ENCODE measurements around the gene CENPX. TPM values are rescaled to one million over a fixed set of nuclear protein-coding genes. Genes with fewer than 3 reads are reported as not detected.

The CENPX gene
- total RNA-seq = 58.5 TPM

DNA sequence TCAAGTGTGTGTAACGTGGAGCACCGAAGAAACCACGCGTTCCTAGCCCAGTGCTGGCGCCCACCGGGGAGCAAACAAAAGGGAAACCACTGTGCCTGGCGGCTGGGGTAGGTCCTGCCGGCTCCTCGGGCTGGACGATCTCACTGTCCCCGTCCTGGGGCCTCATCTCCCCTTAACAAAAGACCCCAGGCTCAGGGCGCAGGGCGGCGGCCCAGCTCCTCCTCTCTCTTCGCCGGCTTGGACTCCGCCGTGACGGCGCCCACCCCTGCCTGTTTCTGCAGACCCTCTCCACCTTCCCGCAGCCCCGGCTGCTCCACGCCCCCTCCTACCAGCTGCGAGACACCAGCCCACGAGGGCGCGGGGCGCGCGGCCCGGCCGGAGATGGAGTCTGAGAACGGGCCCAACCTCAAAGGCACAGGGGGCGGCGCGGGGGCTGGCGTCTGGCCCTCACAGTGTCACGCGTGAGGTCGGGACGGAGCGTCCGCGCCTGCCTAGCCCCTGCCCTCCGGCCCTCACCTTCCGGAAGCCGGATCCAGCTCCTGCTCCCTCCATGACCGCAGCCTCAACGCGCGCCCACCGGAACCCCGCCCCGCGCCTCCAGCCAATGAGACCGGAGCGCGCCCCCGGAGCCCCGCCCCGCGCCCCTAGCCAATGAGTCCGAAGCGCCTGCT is at the start of gene CENPX:
Gene CENPX, minus strand, starts transcription at position 569 of the 671 bp plus-strand sequence. Its CDS starts 17 bp downstream, at position 552.
- no peak for DNase-seq (ENCODE audit: low spot score)

DNA sequence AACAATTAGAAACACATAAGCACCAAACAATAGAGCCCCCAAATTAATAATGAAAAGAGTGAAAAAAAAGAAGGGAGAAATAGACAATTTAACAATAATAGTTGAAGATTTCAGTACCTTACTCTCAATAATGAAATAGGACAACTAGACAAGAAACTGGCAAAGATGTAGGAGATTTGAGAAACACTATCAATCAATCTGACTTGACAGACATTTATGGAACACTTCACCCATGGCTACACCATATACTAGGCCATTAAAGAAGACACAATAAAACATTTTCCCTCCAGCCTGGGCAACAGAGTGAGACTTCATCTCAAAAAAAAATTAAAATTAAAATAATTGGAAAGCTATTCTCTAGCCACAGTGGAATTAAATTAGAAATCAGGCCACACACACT is 47.9 kb upstream of the CENPX start:
- no peak for DNase-seq (ENCODE audit: low spot score)

DNA sequence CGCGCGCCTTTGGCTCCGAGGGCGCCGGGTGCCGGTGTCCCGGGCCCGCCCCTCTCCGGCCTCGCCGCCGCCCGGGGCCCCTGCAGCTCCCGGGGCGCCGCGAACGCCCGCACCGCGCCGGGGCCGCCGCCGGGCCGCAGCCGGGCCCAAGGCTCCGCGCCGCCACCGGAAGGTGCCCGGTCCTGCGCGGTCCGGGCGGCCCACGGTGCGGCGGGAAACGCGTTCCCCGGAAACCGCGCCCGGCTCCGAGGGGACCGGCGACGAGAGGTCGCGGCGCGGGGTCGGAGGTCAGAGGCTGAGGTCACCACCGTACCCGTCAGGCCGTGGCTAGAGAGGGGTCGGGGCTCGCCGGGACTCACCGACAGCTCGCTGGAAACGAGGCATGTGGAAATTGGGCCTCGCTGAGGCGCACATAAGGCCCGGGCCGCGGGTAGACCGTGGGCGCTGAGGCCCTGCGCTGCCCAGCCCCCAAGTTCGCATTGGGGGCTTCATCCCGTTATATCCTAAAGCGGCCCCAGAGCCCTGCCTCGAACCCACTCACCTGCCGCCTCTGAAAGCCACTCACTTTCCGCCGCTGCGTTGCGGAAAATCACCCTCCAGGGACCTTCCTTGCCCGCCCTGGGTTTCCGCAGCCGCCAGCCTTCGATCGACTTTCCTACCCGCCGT is 43.1 kb upstream of the CENPX start, which contains the start of gene DUS1L:
Gene DUS1L, minus strand, starts transcription at position 167 of the 666 bp plus-strand sequence. CDS start 745 bp downstream, outside the sequence.
- DNase-seq (ENCODE audit: low spot score) = no peak

DNA sequence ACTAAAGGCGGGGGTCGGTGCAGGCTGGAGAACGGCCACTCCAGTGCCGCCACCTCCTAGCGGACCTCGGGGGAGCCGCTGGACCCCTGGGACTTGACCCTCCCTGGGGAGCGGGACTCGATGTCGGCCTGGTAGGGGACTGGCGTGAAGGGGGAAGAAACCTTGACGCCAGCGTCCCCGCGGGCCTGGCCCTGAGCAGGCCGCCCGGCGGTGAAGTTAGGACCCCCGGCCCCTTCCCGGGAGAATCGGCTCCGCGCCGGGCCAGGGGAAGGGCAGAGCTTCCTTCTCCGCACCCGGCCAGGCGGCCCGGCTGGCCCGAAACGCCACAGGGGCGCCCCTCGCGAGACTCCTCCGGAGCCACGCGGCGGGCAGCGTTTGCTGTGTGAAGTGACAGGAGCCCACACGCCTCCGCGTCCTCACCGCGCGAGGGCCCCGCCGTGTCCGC is 42.5 kb upstream of the CENPX start:
- no peak for DNase-seq (ENCODE audit: low spot score)

DNA sequence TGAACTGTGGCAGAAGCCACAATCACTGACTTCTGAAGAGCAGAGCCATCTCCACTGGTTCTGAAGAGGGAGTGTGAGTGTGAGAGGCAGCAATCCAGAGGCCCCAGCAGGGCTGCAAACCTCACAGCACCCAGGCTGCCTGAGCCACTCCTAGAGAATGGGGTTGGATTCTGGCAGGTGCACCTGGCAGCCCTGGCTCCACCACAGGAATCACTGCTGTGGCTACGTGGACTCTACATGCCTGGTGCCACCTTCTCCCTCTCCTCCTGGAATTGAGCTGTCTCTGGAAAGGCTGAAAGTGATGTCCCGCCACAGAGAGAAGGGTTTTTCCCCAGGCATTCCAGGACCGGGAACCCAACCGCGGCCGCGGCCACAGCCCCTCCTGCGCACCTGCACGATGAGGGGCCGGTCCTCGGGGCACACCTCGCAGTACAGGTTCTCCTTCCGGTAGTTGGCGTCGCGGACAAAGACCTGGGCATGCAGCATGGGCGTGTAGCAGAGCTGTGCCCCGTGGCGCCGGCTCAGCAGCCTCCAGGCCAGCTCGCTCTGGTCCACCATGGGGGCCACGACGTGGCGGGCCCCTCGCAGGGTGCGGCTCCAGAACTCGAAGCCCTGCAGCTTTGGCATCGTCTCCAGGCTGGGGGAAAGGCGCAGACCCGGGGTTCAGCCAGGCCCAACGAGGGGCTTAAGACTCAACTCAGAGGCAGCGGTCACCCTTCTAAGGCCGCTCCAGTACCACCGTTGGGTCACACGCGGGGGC is 41.9 kb upstream of the CENPX start:
- DNase-seq (ENCODE audit: low spot score) = no peak

DNA sequence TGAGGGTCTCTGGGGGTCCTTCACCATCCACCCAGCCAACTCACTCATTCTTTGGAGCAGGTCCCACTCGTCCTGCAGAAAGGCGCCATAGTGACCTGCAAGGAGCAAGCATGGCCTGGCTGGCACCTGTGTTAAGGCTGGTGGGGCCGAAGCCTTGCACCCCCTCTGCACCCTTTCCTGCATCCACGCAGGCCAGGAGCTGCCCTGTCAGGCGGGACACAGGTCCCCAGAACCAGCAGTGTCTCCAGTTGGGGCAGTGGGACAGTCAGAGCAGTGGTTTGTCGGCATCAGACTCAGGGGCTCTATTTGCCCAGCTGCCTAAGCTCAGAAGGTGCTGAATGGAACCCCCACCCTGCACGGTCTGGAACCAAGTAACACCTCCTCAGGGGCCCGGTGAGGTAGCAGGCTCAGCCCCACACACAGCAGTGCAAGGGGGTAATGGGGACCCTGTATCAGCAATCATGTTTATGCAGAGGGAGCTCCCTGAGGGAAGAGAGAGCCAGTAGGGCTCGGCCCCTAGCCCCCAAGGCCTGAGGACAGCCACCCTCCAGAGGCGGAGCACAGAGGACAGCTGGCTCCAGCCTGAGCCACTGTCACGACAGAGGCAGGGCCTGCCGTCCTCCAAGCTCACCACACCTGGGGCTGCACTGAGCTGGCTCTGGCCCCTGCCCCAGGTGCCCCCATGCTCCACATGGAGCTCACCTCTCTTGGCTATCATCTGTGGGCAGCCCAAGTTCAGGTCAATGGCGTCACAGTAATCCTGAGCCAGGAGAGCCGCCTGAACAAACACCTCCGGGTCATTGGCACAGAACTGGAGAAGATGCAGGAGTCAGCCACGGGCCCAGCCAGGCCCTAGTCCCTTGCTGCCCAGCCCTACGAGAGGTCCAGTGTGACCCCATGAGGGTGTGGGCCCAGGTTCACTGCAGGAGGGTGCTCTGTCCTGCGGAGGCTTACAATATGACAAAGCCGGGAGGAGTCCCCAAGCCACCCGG is 41.0 kb upstream of the CENPX start:
- DNase-seq (ENCODE audit: low spot score) = no peak

DNA sequence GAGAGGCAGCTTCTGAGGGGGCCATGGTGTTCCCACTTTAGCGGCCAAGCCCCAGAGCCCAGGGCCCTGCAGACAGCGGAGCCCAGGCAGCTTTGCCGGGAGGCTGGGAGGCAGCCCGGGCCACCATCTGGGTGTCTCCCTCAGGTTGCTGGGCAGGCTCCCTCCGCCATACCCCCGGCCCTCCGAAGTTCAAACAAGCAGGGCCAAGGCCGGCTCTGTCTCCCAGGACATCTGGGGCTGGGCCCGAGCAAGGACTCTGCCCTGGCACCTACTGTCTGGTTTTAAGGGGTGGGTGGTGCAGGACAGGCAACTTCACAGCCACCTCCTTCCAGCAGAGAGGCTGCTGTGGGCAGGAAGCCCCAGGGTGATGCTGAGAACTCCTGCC is 40.3 kb upstream of the CENPX start:
- DNase-seq (ENCODE audit: low spot score) = no peak

DNA sequence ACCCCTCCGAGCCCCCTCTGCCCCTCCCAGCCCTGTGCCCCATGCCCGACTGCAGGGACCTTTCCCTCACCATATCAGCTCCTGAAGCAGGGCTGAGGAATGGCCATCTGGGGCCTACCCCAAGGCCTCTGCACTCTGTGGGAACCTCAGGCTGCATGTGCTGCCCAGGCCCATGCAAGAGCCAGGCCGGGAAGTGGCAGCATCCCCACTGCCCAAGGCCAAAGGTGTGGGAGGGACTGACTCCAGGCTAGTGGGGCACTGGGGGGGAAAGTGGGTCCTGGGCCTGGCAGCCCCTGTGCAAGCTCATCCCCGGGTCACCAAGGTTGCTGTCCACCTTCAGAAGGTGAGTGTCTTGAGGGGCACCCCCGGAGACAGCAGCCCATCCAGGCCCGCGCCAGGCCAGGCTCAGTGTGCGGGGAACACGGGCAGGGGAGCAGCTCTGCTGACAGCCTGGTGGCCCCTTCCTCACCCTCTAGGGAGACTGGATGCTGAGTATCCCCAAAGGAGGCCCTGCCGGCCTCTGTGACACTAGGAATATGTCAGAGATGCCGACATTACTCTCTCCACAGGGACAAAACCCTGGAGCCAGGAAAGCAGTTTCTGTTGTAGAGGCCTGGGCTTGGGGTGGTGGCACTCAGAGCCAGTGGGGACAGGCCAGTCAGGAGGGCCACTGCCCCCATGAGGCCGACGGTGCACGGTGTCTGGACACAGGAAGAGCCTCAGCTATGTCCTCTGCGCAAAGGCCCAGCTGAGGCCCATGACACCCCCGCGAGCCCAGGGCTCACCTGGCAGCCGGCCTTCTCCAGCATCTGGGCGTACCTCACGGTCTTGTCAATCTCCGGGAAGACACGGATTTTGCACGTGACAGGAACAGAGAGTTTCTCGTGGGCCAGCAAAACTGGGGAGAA is 39.7 kb upstream of the CENPX start:
- no peak for DNase-seq (ENCODE audit: low spot score)

DNA sequence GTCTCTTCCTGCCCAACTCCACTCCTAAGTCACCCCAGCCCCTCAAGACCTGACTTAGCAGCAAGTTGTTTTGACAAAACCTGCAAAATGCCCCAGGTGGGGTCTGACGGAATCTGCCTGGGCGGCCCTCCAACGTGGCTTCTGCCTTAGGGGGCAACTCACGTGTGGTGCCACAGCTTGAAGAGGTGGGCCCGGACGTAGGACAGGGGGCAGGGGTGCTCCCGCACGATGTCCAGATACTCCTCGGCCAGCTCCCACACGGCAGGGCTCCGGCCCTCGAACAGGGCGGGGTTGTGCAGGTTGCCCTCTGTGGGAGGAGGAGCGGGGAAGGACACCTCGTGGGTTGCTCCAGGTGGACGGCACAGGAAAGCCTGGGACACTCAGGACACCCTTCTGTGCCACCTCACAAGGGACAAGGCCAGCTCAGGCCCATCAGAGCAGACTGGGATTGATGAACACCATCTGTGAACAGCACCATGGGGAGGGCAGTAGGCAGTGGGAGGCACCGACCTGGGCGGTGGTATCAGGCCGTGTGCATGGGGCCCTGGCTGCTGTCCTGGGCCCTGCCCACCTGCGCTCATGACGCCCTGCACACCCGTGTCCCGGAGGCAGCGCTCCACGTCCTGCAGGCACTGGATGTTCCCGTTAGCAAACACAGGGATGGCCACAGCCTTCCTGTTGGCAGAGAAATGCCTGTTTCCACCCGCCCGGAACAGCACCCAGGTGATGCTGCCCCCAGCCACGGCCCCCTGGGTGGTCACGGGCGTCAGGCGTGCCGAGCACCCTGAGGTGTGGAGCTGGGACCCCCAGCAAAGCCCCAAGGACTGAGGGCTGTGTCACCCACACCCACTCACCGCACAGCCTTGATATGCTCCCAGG is 38.6 kb upstream of the CENPX start:
- no peak for DNase-seq (ENCODE audit: low spot score)

DNA sequence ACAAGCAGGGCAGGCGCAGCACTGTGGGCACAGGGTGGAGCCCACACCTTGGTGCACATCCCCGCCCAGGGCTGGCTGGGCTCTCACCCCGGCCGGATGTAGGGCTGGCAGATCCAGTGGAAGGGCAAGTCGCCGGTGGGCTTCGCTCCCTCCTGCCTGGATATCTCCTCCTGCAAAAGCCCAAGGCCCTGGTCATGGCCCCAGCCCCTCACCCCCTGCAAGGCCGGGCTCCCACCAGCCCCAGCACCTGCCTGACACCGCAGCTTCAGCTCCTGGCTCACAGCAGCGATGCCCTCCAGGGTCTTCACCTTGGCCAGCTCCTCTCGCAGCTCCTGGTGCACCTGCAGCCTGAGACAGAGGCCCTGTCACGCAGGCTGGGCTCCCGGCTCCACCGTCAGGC is 37.9 kb upstream of the CENPX start:
- no peak for DNase-seq (ENCODE audit: low spot score)

DNA sequence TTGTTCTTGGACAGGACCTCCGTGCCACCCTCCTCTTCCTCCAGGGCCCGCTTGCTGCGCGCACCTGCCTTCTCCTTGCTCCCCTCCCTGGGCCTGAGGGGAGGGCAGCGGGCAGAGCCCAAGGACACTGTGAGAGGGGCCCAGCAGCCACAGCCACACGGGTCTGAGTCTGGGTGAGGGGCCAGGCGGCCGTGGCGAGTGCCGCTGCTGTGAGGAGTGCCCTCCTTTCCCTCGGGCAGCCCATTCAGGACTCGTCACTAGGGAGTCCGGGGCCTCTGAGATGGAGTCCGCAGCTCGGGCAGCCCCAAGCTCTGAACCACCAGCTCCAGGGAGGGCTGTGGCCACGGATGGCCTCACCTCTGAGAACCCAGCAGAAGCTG is 37.3 kb upstream of the CENPX start:
- no peak for DNase-seq (ENCODE audit: low spot score)

DNA sequence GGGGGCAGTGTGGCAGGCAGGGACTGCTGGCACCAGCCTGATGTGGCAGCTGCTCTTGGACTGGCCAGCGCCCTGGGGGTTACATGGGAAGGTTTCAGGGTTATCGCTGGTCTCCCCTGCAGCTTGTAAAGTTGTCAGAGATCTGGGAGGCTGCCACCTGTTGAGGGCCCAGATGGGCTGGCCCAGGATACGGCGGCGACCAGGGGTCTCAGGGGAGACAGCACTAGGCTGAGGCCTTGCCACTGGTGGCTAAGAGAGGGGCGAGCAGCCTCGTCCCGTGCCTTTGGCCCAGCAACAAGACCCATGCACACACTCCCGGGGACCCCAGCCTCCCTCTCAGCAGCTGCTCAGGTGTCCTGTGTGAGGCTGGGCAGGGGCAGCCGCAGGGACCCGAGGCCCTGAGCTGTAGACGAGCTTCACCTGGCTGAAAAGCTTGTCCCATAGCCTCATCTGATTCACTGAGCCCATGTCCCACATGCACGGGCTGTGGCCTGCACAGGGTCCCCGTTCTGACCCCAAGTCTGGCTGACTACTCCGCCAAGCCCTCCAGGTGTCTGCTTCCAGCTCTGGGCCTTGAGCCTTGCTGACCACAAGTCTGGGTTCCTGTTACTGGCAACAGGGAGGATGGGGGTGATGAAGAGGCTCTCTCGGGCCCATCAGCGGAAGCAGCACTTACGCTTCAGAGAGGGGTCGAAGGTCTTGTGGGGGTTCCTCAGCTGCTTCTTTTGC is 36.8 kb upstream of the CENPX start:
- DNase-seq (ENCODE audit: low spot score) = no peak

DNA sequence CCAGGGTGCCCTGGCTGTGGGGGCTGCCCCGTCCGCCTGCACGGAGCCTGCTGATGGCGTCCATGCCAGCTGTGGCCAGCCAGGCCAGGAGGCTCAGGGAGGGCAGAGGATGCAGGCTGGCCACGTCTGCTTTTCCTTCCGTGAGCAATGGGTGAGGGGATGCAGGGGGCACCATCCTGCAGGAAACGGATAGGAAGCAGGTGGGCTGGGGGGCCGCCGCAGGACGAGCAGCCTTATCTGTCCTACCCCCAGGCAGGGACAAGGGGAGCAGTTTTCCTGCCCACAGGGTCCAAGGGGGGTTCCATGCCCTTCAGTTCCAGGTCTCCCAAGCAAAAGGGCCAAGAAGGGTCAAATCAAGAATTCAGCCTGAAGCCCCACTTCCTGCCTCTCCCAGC is 36.2 kb upstream of the CENPX start:
- DNase-seq (ENCODE audit: low spot score) = no peak

DNA sequence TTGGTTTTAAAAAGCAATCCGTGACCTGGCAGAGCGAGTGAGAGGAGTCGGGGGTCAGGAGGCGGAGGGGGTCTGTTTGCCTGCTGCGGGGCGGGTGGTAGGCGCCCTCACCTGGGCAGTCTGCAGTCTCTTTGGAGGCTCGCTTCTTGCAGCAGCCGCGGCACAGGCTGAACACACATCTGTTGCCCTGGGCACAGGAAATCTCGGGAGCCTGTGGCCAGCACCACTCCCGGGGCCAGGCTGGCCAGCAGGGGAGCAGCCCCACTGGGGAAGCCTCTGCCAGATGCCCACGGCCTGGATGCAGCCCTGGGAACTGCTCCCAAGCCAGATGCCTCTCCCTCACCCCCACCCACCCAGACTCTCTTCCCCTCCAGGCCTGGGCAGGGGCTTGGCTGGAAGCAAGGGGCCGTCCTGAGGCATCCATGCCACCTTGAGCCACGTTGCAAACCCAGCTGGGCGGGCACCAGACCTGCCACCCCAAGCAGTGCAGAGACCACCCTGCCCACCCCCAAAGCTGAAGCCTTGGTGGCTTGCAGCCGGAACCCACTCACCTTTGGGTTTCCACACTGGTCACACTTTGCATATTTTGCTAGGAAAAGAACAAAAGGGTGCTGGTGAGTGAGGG is 35.7 kb upstream of the CENPX start:
- no peak for DNase-seq (ENCODE audit: low spot score)

DNA sequence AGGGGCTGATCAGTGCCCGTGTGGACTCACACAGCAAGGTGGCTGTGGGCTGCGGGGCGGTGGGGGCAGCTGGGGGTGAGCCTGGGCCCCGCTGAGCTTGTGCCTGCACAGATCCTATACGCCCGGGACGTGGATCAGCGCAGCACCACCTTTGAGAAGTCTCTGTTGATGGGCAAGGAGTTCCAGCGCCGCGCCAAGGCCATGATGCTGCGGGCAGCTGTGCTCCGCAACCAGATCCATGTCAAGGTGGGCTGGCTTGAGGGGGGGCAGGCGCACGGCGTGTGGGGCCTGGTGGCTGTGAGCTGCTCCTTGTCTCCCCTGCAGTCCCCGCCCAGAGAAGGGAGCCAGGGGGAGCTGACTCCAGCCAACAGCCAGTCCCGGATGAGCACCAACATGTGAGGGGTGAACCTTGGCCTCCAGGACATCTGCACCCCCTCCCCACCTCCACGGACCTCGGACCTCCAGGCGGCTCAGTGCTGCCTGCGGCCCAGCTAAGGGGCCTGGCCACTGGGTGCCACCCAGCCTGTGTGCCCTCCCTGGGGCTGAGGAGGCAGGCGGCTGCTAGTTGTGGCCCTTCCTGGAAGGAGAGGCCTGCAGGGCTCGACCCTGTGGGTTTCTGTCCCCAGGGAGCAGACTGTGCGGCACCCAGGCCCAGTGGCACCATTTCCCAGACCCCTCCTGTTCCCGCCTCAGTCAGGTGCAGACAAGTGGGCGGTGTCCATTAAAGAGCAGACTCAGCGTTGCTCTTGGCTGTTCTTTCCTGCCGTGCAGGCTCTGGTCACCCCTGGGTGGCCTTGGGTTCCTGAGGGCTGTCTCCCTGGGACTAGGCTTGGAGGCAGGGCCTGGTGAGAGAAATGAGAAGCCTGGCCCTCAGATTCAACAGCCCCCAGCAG is 34.3 kb upstream of the CENPX start:
- DNase-seq (ENCODE audit: low spot score) = no peak

DNA sequence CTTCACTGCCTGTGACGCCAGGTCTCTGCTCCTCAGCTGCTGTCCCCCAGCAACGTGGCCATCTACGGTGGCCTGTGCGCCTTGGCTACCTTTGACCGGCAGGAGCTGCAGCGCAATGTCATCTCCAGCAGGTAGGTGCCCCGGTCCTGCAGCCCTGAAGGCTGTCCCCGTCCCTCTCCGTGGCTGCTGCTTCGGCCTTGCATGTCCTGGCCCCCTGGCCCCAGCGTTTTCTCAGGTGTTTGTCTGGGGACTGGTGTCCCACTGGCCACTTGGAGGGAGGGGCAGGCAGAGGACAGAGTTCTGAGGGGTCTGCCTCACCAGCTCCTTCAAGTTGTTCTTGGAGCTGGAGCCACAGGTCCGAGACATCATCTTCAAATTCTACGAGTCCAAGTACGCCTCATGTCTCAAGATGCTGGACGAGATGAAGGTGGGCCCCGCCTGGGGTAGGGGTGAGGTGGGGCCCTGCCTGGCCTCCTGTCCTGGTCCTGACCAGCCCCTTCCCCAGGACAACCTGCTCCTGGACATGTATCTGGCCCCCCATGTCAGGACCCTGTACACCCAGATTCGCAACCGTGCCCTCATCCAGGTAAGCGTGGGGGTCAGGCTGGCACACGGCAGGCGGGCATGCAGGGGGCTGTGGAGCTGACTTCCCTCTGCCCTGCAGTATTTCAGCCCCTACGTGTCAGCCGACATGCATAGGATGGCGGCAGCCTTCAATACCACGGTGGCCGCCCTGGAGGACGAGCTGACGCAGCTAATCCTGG is 33.5 kb upstream of the CENPX start:
- DNase-seq (ENCODE audit: low spot score) = no peak
